ENCODE measurements around the gene MNX1.

GRCh38 chr7:157003756-157004520, 6.5 kb downstream of the MNX1 start:
- TF ChIP-seq POLR2A (IDR thresholded peaks at IDR 0.05) = no peak
- TF ChIP-seq CTCF (IDR thresholded peaks at IDR 0.05) = no peak
- TF ChIP-seq EP300 (IDR thresholded peaks at IDR 0.05) = no peak
